ENCODE data around the gene ZNF691.
A peak's percentile ranks its signal among the peaks of the same experiment; 100 is the strongest.

ZNF691 gene

GRCh38 chr1:42816585-42817439 lies 29.6 kb upstream of the ZNF691 start, which contains the start of the genes ERMAP and SVBP:
ERMAP (plus strand) TSS chr1:42817122; CDS start chr1:42830449, 13,327 bp downstream.
SVBP (minus strand) TSS chr1:42817397; CDS start chr1:42816544, 853 bp downstream.
- Histone ChIP-seq H3K4me3 (ENCODE audit: low read length, poor library complexity, severe bottlenecking) (peak within 1 kb of the TSS; percentile 94), H2AFZ (ENCODE audit: low read length) (peak within 1 kb of the TSS; percentile 94), H3K79me2 (ENCODE audit: insufficient read depth, low read length) (peaks cover 9% of the 10 kb centered on the region), H3K27me3 (ENCODE audit: insufficient read depth, low read length, poor library complexity, severe bottlenecking) (no peaks in the 10 kb centered on the region), H3K9ac (ENCODE audit: low read depth, low read length, poor library complexity, severe bottlenecking) (peak within 1 kb of the TSS; percentile 85), H3K9me3 (ENCODE audit: insufficient read depth, low read depth, low read length) (no peaks in the 10 kb centered on the region), H3K4me2 (ENCODE audit: low read depth, low read length, poor library complexity, severe bottlenecking) (peak within 1 kb of the TSS; percentile 93), H3F3A (ENCODE audit: low read depth) (no peaks in the 10 kb centered on the region; the same call in 1 of the 2 replicates), H3K9me2 (replicated peaks; ENCODE audit: low read depth, low read length) (no peaks in the 10 kb centered on the region), H3K4me1 (ENCODE audit: insufficient read depth, low read length, poor library complexity, severe bottlenecking) (peaks cover 24% of the 10 kb centered on the region), H3K36me3 (ENCODE audit: insufficient read depth, low read length) (no peaks in the 10 kb centered on the region), H4K20me1 (ENCODE audit: insufficient read depth, low read length, poor library complexity, severe bottlenecking) (no peaks in the 10 kb centered on the region)
- TF ChIP-seq CTCF (conservative IDR thresholded peaks at IDR 0.05; ENCODE audit: low read length) (no peak), EZH2phosphoT487 (IDR thresholded peaks at IDR 0.05; ENCODE audit: borderline replicate concordance) (no peak)

GRCh38 chr1:42817440-42817767 lies 29.0 kb upstream of the ZNF691 start:
- no peaks in the 10 kb centered on the region for H3K36me3 ChIP-seq (ENCODE audit: insufficient read depth, low read length)
- peak overlapping the region; percentile 70 for H3K4me3 ChIP-seq (ENCODE audit: low read length, poor library complexity, severe bottlenecking)
- no peaks in the 10 kb centered on the region for H3K9me3 ChIP-seq (ENCODE audit: insufficient read depth, low read depth, low read length)
- no peaks in the 10 kb centered on the region; the same call in 1 of the 2 replicates for H3F3A ChIP-seq (ENCODE audit: low read depth)
- TF ChIP-seq CTCF (conservative IDR thresholded peaks at IDR 0.05; ENCODE audit: low read length) (no peak), EZH2phosphoT487 (IDR thresholded peaks at IDR 0.05; ENCODE audit: borderline replicate concordance) (no peak)
- peaks cover 24% of the 10 kb centered on the region for H3K4me1 ChIP-seq (ENCODE audit: insufficient read depth, low read length, poor library complexity, severe bottlenecking)
- no peaks in the 10 kb centered on the region for H4K20me1 ChIP-seq (ENCODE audit: insufficient read depth, low read length, poor library complexity, severe bottlenecking)
- peak overlapping the region; percentile 85 for H3K9ac ChIP-seq (ENCODE audit: low read depth, low read length, poor library complexity, severe bottlenecking)
- peak overlapping the region; percentile 75 for H2AFZ ChIP-seq (ENCODE audit: low read length)
- H3K27me3 ChIP-seq (ENCODE audit: insufficient read depth, low read length, poor library complexity, severe bottlenecking), result no peaks in the 10 kb centered on the region
- peaks cover 9% of the 10 kb centered on the region for H3K79me2 ChIP-seq (ENCODE audit: insufficient read depth, low read length)
- no peaks in the 10 kb centered on the region for H3K9me2 ChIP-seq (replicated peaks; ENCODE audit: low read depth, low read length)
- peak overlapping the region; percentile 80 for H3K4me2 ChIP-seq (ENCODE audit: low read depth, low read length, poor library complexity, severe bottlenecking)

GRCh38 chr1:42817976-42818375 lies 28.4 kb upstream of the ZNF691 start:
- Histone ChIP-seq H3K4me1 (ENCODE audit: insufficient read depth, low read length, poor library complexity, severe bottlenecking) (peaks cover 27% of the 10 kb centered on the region), H3K9me3 (ENCODE audit: insufficient read depth, low read depth, low read length) (no peaks in the 10 kb centered on the region), H3K79me2 (ENCODE audit: insufficient read depth, low read length) (peaks cover 9% of the 10 kb centered on the region), H3K27me3 (ENCODE audit: insufficient read depth, low read length, poor library complexity, severe bottlenecking) (no peaks in the 10 kb centered on the region), H3F3A (ENCODE audit: low read depth) (no peaks in the 10 kb centered on the region; the same call in 1 of the 2 replicates), H3K4me3 (ENCODE audit: low read length, poor library complexity, severe bottlenecking) (peak overlapping the region; percentile 70), H4K20me1 (ENCODE audit: insufficient read depth, low read length, poor library complexity, severe bottlenecking) (no peaks in the 10 kb centered on the region), H2AFZ (ENCODE audit: low read length) (peak overlapping the region; percentile 75), H3K4me2 (ENCODE audit: low read depth, low read length, poor library complexity, severe bottlenecking) (peak overlapping the region; percentile 80), H3K9me2 (replicated peaks; ENCODE audit: low read depth, low read length) (no peaks in the 10 kb centered on the region), H3K36me3 (ENCODE audit: insufficient read depth, low read length) (no peaks in the 10 kb centered on the region), H3K9ac (ENCODE audit: low read depth, low read length, poor library complexity, severe bottlenecking) (peak overlapping the region; percentile 85)
- TF ChIP-seq CTCF (conservative IDR thresholded peaks at IDR 0.05; ENCODE audit: low read length) (no peak), EZH2phosphoT487 (IDR thresholded peaks at IDR 0.05; ENCODE audit: borderline replicate concordance) (no peak)
